ENCODE data around the gene FAHD1. TPM values are rescaled to one million over a fixed set of nuclear protein-coding genes. Genes with fewer than 3 reads are reported as not detected.

Gene FAHD1
- total RNA-seq, 1 donor from 2014 or later = 26.3 TPM

DNA sequence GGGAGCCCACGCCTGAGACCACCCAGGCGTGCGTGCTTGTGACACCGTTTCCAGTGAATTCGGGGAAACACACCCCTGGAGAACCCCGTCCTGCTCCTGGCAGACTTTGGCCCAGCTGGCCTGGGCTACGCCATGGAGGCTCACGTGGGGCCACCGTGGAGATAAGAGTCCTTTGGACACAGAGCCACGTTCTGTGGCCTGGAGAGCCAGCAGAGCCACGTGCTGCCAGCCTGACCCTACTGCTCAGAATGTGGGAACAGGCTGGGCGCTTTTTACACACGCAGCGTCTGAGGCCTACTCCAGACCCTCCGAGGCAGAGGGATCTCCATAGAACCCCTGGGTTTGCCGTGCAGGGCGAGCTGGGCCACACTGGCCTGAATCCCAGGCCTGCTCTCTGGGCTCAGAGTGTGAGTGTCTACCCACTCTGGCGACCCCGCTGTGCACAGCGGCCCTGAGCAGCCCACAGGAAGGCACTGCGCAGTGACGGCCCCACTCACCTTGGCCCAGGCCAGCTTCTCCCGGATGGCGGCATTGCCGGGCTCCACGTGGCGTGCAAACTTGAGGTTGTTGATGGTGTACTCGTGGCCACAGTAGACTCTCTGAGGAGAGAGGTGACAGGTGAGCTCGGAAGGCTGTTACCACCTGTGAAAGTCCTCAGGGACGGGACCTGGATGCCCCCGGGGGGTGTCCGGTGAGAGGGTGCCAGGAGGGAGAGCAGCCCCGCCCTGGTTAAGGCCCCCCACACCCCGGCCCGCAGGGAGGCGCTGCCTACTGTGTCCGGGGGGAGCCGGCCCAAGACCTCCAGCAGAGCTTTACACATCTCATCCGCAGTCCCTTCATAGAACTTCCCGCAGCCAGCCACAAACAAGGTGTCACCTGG lies 10.4 kb upstream of the FAHD1 start:
- H3K36me3 ChIP-seq = peaks cover 83% of the 10 kb centered on the region
- H3K9me3 ChIP-seq (replicated peaks) = no peaks in the 10 kb centered on the region
- intact Hi-C loops (cut with micrococcal nuclease) = no loop called here
- no peak overlapping the region for H3K4me3 ChIP-seq
- H3K4me1 ChIP-seq = no peaks in the 10 kb centered on the region
- H3K27ac ChIP-seq (replicated peaks) = no peak overlapping the region
- H3K27me3 ChIP-seq (ENCODE audit: low read depth) = no peaks in the 10 kb centered on the region
- TF ChIP-seq, protein P1, sequence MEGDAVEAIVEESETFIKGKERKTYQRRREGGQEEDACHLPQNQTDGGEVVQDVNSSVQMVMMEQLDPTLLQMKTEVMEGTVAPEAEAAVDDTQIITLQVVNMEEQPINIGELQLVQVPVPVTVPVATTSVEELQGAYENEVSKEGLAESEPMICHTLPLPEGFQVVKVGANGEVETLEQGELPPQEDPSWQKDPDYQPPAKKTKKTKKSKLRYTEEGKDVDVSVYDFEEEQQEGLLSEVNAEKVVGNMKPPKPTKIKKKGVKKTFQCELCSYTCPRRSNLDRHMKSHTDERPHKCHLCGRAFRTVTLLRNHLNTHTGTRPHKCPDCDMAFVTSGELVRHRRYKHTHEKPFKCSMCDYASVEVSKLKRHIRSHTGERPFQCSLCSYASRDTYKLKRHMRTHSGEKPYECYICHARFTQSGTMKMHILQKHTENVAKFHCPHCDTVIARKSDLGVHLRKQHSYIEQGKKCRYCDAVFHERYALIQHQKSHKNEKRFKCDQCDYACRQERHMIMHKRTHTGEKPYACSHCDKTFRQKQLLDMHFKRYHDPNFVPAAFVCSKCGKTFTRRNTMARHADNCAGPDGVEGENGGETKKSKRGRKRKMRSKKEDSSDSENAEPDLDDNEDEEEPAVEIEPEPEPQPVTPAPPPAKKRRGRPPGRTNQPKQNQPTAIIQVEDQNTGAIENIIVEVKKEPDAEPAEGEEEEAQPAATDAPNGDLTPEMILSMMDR (IDR thresholded peaks at IDR 0.05; ENCODE audit: borderline replicate concordance) = no peak
- DNase-seq = no peak

DNA sequence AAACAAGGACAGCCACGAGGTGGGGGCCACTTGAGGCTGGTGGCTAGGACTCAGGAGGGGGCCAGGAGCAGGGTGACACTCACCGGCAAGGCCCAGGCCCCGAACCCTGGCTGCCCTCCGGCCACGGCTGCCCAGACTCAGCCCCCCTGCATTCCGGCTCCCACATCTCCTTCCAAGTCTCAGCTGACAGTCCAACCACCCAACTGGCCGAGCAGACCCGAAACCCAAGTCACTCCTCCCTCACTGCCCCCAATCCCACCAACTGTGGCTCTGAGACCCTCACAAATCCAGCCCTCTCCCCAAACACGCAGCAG lies 9.8 kb upstream of the FAHD1 start:
- Histone ChIP-seq H3K4me1 (no peaks in the 10 kb centered on the region), H3K9me3 (replicated peaks) (no peaks in the 10 kb centered on the region), H3K36me3 (peaks cover 89% of the 10 kb centered on the region), H3K27me3 (ENCODE audit: low read depth) (no peaks in the 10 kb centered on the region), H3K27ac (replicated peaks) (no peak overlapping the region), H3K4me3 (no peak overlapping the region)
- TF ChIP-seq, protein P1 (IDR thresholded peaks at IDR 0.05; ENCODE audit: borderline replicate concordance) = no peak
- DNase-seq = no peak
- intact Hi-C loops (cut with micrococcal nuclease) = no loop called here

DNA sequence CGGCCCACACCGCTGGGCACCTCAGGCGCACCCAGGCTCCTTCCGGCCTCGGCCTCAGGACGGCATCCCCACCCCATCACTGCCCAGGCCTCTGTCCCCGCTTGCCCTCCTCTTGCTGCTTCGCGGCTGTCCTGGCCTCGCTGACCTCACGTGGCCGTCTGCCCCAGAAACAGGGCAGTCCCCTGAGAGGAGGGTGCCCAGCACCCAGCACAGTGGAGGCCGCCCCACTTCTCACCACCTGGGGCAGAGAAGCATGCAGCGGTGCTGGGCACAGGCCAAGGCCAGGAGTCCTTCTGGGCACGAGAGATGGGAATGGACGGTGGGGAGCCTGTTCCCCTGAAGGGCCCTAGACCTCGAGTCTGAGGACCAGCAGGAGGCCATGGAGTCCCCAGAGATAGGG lies 9.3 kb upstream of the FAHD1 start:
- H3K4me1 ChIP-seq = no peaks in the 10 kb centered on the region
- H3K36me3 ChIP-seq = peaks cover 94% of the 10 kb centered on the region
- intact Hi-C loops (cut with micrococcal nuclease) = no loop called here

DNA sequence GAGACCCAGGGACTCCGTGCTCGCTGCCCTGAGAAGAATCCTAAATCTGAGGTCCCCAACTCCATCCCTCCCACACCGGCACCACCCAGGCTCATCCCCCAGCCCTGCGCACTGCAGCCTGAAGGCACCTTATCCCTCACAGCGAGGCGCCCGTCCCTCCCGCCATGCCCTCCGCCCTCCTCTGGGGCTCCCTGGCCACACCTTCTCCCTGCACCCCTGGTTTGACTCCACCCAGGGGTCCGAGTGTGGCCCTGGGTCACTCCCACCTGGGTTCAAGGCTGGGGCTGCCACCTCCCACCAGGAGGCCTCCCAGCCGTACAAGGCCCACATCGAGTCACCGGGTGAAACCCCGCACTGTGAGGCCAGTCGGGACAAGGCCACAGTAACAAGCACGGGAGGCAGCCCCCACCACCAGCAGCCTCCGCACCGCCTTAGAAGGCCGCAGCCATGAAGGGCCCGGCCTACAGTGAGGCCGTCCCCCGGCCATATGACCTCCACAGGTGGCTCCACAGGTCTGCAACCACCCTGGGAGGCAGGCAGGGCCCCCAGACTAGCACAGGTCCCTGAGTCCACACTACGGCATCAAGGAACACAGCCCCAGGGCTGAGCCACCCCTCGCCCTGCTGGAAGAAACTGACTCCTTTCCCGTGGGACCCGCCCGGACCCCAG lies 8.7 kb upstream of the FAHD1 start:
- peaks cover 2% of the 10 kb centered on the region for H3K4me1 ChIP-seq
- intact Hi-C loops (cut with micrococcal nuclease) = no loop called here
- no peak overlapping the region for H3K27ac ChIP-seq (replicated peaks)
- no peak for DNase-seq
- H3K9me3 ChIP-seq (replicated peaks) = no peaks in the 10 kb centered on the region
- H3K36me3 ChIP-seq = peaks cover 95% of the 10 kb centered on the region
- no peak overlapping the region for H3K4me3 ChIP-seq
- TF ChIP-seq, protein P1 (IDR thresholded peaks at IDR 0.05; ENCODE audit: borderline replicate concordance) = no peak
- H3K27me3 ChIP-seq (ENCODE audit: low read depth) = no peaks in the 10 kb centered on the region

More for the DNA sequence above, 9.3 kb upstream of the FAHD1 start:
- Histone ChIP-seq H3K4me3 (no peak overlapping the region), H3K27me3 (ENCODE audit: low read depth) (no peaks in the 10 kb centered on the region), H3K9me3 (replicated peaks) (no peaks in the 10 kb centered on the region), H3K27ac (replicated peaks) (no peak overlapping the region)
- DNase-seq = no peak
- TF ChIP-seq, protein P1 (IDR thresholded peaks at IDR 0.05; ENCODE audit: borderline replicate concordance) = no peak

DNA sequence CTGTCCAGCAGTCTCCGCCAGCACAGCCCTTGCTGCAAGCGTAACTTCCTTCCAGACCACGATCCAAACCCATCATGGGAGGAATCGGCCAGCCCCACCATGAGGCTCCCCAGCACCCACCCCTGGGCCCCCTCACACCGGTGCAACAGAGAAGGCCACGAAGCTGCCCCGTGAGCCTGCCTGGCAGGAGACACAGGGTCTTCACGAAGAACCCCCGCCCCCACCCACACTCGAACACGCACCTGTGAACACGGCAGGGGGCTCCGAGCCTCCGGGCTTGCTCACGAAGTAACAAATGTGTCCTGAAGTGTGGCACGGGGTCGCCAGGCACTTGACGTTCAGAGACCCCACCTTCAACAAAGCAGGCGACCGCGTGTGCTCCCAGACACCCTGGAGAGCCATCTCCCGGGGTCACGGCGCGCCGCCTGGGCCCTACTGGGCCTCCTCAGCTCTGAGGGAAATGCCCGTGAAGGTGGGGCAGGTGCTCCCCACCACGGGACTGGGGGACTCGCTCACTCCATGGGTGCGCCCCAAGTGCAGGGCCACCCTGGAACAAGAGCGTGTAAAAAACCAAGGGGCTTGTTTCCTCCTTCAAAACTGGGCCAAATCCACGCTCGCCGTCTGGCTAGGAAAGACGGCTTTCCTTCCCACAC lies 8.0 kb upstream of the FAHD1 start:
- no peak for DNase-seq
- Histone ChIP-seq H3K27me3 (ENCODE audit: low read depth) (no peaks in the 10 kb centered on the region), H3K9me3 (replicated peaks) (no peaks in the 10 kb centered on the region), H3K4me1 (peaks cover 9% of the 10 kb centered on the region), H3K4me3 (no peak overlapping the region), H3K27ac (replicated peaks) (no peak overlapping the region), H3K36me3 (peaks cover 88% of the 10 kb centered on the region)
- TF ChIP-seq, protein P1 (IDR thresholded peaks at IDR 0.05; ENCODE audit: borderline replicate concordance) = no peak
- intact Hi-C loops (cut with micrococcal nuclease) = no loop called here
